Activated CD4-positive, alpha-beta T cell treated with anti-CD3 and anti-CD28 coated beads, Interleukin-10, Interleukin-2, amounts not matched to agents 100 ng/mL and 50 ng/mL, durations not matched to agents 16 hours and 8 hours (primary cell): ENCODE measurements around the gene MS4A2.
"Not testable (repeated sequence)": the region's sequence is repeated elsewhere in the genome, so short reads cannot be mapped to it uniquely, and the experiment has no call there.

ENCODE experiments used
- DNase-seq: peaks from one replicate; pipeline ENCODE4 v3.0.0-alpha.2; 2020

The MS4A2 gene

DNA sequence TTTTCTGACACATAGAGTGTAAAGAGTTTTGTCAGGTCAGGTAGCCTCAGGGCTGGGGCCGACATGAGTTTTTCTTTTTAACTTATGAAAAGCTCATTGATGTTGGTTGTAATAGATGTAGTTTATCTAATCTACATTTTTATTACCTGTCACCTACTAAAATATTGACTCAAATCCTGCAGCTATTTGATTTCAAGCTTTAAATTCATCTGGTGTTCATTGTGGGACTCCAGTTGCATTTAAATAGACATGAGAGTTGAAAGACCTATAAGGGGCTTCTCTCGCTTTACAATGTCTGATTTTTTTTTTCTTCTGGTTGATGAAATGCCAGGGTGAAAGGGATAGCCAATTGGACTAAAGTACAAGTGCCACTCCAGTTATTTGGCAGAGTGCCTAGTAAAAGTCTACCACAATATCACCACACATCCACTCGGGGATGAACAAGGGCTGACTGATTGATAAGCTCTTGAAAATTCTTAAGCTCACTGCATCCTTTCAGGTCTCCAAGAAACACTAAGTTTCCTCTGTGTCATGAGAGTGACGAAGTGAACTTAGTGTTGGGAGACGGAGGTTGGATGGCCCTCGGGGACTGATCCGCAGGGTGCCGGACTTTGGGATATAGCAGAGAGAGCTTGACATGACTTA, 16.1 kb downstream of the MS4A2 start:
- DNase-seq = not testable (repeated sequence)

DNA sequence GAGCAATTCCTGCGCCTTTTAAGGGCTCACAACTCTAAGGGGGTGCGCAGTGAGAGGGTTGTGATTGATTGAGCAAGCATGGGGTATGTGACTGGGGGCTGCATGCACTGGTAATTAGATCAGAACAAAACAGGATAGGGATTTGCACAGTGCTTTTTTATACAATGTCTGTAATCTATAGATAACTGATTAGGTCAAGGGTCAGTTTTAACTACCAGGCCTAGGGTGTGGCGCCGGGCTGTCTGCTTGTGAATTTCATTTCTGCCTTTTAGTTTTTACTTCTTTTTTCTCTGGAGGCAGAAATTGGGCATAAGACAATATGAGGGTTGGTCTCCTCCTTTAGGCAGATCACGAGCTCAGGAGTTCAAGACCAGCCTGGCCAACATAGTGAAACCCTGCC, 20.2 kb downstream of the MS4A2 start:
- DNase-seq = not testable (repeated sequence)

DNA sequence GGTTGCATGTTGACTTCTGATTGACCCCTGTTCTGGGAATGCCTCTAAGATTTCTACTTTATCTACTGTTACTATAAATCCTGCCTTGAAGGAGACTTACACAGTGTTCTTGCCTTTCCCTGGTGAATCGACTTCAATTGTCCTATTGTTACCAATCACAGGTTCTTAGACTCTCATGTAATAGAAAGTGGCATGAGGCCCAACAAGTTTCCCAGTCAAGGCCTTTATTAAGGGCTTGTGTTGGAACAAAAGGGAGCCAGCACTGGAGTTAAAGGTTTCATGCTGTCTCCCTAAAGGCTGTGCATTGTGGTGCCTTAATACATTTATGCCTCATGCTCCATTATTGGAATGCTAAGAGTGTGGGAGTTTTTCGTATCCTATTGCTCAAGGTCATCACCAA, 23.3 kb downstream of the MS4A2 start:
- DNase-seq = no peak

DNA sequence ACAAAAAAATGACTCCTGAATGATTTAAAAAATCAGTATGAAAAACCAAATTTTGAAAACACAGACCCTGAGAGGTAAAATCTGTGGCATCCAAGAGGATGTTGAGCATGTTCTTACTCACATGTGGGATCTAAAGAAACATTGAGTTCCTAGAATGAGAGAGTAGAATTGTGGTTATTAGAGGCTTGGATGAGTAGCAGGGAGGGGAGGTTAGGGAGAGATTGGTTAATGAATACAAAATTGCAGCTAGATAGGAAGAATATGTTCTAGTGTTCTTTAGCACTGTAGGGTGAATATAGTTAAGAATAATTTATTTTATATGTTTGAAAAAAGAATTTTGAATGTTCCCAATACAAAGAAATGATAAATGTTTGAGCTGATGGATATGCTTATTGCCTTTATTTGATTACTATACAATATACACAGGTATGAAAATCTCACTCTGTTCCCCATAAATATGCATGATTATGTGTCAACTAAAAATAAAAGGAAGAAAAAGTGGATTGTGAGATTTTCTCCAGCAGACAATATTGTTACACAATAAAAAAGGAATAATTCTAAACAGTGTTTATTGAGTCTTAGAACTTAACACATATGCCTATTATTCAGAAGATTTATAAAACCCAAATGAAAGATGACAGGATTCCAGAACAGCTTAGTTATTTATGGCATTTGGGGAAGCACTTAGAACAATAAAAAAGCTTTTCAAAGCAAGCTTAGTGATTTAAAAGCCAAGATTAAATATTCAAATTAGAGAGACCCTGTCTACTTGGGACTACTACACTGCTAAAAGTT, 28.7 kb downstream of the MS4A2 start:
- no peak for DNase-seq

DNA sequence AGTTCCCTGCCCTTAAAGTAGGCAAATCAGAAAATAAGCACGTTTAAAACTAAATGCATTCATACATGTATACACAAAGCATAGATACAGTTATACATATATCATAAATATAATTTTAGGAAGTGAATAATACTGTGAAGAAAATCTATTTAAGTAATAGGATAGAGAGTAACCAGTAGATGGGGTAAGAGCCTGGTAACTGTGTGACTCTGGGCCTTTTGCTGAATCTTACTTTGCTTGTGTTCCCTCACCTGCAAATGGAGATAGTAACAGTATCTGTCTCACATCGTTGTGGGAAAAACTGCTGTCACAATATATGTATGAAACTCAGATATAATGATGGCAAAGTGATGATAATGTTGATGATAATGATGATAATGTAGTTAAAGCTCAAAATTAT, 29.9 kb downstream of the MS4A2 start:
- DNase-seq = no peak

DNA sequence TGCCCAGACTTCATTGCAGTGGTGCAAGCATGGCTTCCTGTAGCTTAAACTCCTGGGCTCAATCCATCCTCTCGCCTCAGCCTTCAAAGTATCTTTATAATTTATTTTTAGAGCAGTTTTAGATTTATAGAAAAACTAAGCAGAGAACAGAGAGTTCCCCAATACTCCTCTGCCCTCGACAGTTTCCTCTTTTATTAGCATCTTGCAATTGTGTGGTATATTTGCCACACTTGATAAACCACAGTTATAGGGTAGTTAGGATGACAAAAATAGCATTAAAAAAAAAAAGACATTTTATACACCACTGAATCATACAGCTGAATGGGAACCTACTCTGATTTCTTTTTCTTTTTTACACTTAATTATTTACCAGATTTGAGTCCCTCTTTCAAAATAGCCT, 31.2 kb downstream of the MS4A2 start:
- DNase-seq = no peak

DNA sequence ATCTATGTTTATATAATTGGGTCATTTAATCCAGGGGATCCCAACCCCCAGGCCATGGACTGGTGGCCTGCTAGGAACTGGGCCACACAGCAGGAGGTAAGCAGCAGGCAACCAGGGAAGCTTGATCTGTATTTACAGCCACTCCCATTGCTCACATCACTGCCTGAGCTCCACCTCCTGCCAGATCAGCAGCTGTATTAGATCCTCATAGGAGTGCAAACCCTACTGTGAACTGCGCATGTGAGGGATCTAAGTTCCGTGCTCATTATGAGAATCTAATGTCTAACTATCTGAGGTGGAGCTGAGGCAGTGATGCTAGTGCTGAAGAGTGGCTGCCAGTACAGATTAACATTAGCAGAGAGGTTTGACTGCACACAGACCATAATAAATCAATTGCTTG, 32.8 kb downstream of the MS4A2 start:
- no peak for DNase-seq

DNA sequence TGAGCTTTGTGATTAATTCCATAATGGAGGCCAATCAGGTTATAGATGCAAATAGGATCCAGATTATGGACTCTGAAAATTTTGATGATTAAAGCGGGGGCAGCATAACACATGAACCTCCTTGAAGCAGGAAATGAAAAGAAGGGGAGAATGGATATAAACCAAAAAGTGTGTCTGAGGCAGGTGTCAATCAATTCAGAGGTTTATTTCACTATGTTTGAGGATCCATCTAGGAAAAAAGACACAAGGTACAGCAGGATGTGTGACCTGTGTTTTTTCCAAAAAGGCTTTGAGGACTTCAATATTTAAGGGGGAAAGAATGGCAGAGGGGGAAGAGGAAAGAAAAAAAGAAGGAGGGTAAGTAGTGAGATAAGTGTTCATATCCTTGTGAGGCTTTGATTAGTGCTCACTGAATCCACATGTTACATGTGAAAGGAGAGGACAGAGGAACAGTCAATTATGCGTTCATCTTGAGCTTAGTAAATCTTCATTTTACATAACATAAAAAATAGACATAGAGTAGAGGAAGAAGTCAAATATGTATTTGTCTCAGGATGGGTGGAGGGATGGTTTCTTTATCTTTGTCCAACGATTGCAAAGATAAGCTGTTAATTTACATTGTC, 34.1 kb downstream of the MS4A2 start:
- no peak for DNase-seq

DNA sequence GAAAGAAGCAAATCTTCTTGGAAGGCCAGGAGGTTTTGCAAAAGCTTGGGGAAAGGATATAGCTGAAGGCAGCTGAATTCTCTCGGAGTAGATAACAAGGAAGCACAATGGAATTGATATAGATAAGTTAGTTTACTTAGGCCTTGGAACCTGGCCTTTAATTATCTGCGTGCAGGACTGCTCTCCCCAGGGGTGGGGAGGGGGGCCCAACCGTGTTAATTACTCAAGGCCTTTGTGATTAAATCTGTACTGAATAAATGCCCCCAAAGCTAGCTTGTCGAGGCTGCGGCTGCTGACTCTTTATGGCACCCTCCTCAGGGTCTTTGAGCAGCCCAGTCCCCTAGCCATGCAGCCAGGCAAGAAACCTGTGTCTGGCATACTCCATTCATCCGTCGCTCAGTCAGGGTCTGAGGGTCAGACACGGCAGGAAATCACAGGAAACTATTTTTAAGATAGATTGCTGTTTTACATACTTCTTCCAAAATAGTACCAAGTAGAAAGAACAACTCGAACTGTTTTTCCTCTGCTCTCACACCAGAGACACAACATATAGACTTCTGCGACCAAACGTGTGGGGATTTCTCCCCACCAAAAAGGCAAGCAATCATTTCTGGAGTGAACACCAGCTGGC, 36.5 kb downstream of the MS4A2 start:
- no peak for DNase-seq

DNA sequence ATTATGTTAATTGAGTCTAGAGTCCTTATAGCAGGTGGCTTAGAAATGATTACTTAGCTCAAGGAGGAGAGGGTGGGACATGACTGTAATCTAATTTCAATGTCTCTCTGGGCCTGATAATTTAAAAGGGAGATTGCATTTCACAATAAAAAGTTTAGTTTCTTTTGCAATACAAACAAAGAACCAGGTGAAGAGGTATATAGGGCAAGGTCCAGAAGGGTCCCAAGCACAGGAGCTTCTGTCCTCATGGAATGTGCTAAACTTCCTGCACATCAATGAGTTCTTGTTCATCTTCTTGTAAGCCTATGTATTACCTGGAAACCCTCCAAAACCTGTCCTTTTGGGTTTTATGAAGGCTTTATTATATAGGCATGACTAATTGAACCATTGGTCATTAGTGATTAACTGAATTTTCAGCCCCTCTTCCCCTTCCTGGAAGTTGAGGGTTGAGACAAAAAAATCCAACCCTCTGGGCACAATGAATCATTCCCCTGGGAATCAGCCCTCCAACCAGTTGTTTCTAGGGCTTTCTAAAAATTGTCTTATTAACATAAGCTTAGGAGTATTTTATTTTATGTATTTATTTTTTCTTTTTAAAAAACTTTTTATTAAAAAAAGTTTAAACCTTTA, 37.6 kb downstream of the MS4A2 start:
- no peak for DNase-seq

DNA sequence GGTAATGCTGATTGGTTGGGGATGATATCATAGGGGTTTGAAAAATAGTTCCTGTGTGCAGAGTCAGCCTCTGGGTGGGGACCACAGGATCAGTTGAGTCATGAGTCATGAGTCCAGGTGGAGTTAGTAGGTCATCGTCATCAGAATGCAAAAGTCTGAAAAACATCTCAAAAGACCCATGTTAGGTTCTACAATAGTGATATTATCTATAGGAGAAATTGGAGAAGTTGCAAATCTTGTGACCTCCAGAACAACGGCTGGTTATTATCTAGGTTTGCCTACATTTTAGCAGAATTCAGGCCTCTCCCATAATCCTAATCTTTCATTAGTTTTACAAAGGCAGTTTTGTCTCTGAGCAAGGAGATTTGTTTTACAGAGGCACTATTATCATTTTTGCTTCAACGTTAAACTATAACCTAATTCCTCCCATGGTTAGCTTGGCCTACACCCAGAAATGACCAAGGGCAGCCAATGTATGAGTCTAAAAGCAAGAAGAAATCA, 38.9 kb downstream of the MS4A2 start:
- no peak for DNase-seq

DNA sequence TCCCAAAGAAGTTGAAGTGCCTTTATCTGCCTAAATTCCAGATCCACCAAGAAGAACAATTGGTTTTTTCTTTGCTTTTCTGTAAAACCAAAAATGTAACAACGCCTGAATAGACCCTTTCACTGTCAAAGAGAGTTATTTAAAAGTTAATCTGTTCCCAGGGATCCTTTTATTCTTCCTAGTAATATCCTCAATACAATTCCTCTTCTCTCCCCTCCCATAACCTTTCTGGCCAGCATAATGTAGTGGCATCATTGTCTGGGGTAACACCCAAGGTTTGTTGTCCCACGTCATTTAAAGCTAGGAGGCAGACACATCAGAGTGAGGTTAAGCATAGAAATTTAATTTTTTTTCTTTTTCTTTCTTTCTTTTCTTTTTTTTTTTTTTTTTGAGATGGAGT, 39.9 kb downstream of the MS4A2 start:
- DNase-seq = no peak

DNA sequence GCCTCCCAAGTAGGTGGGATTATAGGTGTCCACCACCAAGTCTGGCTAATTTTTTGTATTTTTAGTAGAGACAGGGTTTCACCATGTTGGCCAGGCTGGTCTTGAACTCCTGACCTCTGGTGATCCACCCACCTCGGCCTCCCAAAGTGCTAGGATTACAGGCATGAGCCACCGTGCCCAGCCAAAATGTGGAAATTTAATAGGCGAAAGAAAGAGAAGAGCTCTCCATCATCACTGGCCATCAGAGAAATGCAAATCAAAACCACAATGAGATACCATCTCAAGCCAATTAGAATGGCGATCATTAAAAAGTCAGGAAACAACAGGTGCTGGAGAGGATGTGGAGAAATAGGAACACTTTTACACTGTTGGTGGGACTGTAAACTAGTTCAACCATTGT, 40.4 kb downstream of the MS4A2 start:
- DNase-seq = not testable (repeated sequence)

DNA sequence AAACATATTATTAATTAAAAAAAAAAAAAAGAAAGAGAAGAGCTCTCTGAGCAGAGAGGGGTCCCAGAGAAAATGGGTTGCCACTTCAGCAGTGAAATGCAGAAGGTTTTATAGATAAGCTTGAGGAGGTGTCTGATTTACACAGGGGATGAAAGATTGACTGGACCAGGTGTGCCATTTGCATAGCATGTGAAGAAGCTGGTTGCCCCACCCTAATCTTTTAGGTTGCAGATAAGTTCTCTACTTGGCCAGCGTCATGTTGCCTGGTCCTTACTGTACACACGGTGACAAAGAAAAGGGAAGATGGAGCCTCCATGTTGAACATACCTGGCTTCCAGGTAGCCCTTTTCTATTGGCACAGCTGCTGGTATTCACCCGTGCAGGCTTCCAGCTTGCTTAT, 41.4 kb downstream of the MS4A2 start:
- no peak for DNase-seq

DNA sequence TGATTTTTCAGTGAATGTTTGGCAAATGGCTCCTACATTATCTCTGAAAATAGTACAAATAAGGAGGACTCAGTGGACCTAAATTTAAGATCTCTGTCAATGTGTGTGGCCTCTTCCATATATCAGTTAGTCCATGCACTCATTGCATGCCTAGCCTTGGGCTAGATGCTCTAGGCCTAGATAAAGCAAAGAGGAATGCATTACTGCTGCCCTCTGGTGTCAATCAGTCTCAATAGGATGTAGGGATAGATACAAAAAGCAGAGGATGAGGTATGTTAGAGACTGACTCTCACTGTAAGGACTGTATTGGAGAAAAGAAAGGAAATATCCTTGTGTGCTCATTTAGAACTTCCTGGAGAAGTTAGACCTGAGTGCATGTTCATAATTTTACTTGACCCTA, 42.0 kb downstream of the MS4A2 start:
- peak; percentile 31 for DNase-seq

DNA sequence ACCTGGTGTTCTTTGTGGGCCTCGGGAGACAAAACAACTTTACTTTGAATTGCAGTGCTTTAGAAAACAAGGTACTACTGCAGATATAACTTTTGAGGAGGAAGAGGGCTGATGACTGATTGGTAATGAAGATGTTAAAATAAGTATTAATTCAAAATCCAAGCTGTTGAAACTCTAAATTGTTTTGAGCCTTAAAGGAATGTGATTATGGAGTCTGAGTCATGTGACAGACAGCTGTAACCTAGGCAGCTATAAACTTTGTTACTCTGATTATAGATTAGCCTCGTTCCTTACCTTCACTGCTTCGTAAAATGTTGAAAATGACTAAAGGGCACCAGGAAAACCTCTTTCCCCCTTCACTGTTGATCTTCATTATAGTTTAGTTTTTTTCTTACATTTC, 43.4 kb downstream of the MS4A2 start:
- DNase-seq = no peak

DNA sequence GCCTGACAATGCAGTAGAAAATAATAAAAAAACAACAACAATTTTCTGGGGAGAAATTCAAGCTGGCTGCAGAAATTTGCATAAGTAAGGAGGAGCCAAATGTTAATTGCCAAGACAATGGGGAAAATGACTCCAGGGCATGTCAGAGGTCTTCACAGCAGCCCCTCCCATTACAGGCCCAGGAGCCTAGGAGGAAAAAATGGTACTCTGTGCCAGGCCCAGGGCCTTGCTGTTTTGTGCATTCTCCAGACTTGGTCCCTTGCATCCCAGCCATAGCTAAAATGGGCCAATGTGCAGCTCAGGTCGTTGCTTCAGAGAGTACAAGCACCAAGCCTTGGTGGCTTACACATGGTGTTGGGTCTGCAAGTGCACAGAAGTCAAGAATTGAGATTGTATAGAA, 45.5 kb downstream of the MS4A2 start:
- DNase-seq = no peak

DNA sequence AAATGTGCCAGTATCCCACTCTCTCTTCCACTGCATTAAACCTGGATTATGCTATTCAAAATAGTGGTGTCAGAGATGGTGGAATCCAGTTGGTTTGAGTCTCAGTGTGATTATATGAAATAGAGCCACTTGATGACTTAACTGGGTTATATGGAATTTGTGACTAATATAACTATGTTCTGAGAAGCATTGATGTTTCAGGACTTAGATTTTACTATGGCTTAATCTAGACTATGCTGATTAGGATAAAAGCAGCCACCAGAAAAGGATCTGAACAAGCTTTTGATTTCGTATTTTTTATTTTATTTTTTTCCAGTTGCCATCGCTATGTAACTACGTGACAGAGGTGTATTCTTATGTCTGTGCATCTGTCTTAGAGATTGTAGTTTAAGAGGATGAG, 55.3 kb downstream of the MS4A2 start:
- no peak for DNase-seq

DNA sequence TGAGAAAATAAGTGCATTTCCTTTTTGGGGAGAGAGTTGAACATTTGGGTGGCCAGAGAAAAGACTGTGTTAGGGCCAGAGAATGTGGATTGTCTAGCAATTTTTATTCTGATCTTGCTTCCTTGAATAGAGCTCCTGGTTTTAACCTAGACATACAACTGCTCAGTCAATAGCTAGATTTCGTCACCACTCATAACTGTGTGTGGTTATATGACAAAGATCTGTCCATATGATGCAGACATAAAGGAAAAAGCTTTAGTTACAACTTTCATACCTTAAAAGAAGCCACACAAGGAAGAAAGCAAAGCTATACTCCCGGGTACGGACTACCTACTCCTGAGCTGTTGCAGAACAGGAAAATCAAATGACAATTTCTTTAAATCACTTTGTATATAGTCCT, 57.2 kb downstream of the MS4A2 start:
- no peak for DNase-seq
